ENCODE measurements around the gene INTS12.

GRCh38 chr4:105637408-105638176, 70.9 kb downstream of the INTS12 start:
- TF ChIP-seq CTCF (IDR thresholded peaks at IDR 0.05) (no peak), EP300 (IDR thresholded peaks at IDR 0.05) (no peak), POLR2A (IDR thresholded peaks at IDR 0.05) (no peak), POLR2AphosphoS5 (IDR thresholded peaks at IDR 0.05) (peak in 3 of 4 donors; percentile 20 to 25 (median 24))

All from sigmoid colon (tissue), 4 donors.